DMS79 treated with DMSO at 0.1 percent for 48 hours (cell line): ENCODE results near the gene SMIM21.
A peak's percentile ranks its signal among the peaks of the same experiment; 100 is the strongest.

Experiments
- DNase-seq: peaks from one replicate; lab custom pipeline; 2025; lab: John Stamatoyannopoulos, UW

SMIM21 gene

GRCh38 chr18:75427603-75428002 is at the start of gene SMIM21:
TSS of gene SMIM21 (minus strand) at chr18:75427703. CDS start at chr18:75427563, 140 bp downstream.
- DNase-seq, result no peak

GRCh38 chr18:75475228-75475627 is 47.7 kb upstream of the SMIM21 start:
- DNase-seq, result no peak

- no peak for DNase-seq
Measured at GRCh38 chr18:75474332-75474731, 46.8 kb upstream of the SMIM21 start.

- no peak for DNase-seq
Measured at GRCh38 chr18:75473316-75473715, 45.8 kb upstream of the SMIM21 start.

GRCh38 chr18:75472906-75473305 is 45.4 kb upstream of the SMIM21 start:
- DNase-seq, result no peak

- DNase-seq, result no peak
Measured at GRCh38 chr18:75472396-75472795, 44.9 kb upstream of the SMIM21 start.

- DNase-seq, result no peak
Measured at GRCh38 chr18:75471850-75472249, 44.3 kb upstream of the SMIM21 start.

- no peak for DNase-seq
Measured at GRCh38 chr18:75467851-75468250, 40.3 kb upstream of the SMIM21 start.

GRCh38 chr18:75467281-75467795 is 39.8 kb upstream of the SMIM21 start:
- DNase-seq, result no peak

- no peak for DNase-seq
Measured at GRCh38 chr18:75464356-75464755, 36.9 kb upstream of the SMIM21 start.

- DNase-seq, result no peak
Measured at GRCh38 chr18:75462178-75462832, 34.8 kb upstream of the SMIM21 start.

GRCh38 chr18:75456199-75456631 is 28.7 kb upstream of the SMIM21 start:
- no peak for DNase-seq

- DNase-seq, result peak; percentile 11
Measured at GRCh38 chr18:75455249-75456198, 28.0 kb upstream of the SMIM21 start.

GRCh38 chr18:75454022-75454795 is 26.7 kb upstream of the SMIM21 start:
- no peak for DNase-seq

GRCh38 chr18:75450906-75451305 is 23.4 kb upstream of the SMIM21 start:
- no peak for DNase-seq

- DNase-seq, result no peak
Measured at GRCh38 chr18:75441896-75442295, 14.4 kb upstream of the SMIM21 start.

- DNase-seq, result no peak
Measured at GRCh38 chr18:75439348-75439747, 11.8 kb upstream of the SMIM21 start.

- no peak for DNase-seq
Measured at GRCh38 chr18:75438891-75439290, 11.4 kb upstream of the SMIM21 start.

- DNase-seq, result no peak
Measured at GRCh38 chr18:75437979-75438378, 10.5 kb upstream of the SMIM21 start.

GRCh38 chr18:75433098-75433497 is 5.6 kb upstream of the SMIM21 start:
- no peak for DNase-seq

GRCh38 chr18:75429975-75430374 is 2.5 kb upstream of the SMIM21 start:
- DNase-seq, result no peak

- no peak for DNase-seq
Measured at GRCh38 chr18:75428490-75428889, 987 bp upstream of the SMIM21 start.
